CD4-positive, alpha-beta T cell treated with Interferon alpha-2 for 1 hour (primary cell): Measurements from ENCODE around the gene C2orf42.
"Not testable (repeated sequence)": the region's sequence is repeated elsewhere in the genome, so short reads cannot be mapped to it uniquely, and the experiment has no call there.

Experiments
- DNase-seq, 2 donors: peaks; one replicate each; pipeline ENCODE4 v3.0.0-alpha.2; 2020 to 2022

Gene C2orf42

GRCh38 chr2:70131344-70132143 is 59.3 kb downstream of the C2orf42 start:
- DNase-seq: peak in 1 of 2 donors; percentile 56

GRCh38 chr2:70128005-70128404 is 62.8 kb downstream of the C2orf42 start:
- no peak for DNase-seq

GRCh38 chr2:70126413-70126812 is 64.4 kb downstream of the C2orf42 start:
- no peak for DNase-seq

- no peak for DNase-seq
Measured at GRCh38 chr2:70125498-70125898, 65.3 kb downstream of the C2orf42 start.

GRCh38 chr2:70124983-70125480 is 65.8 kb downstream of the C2orf42 start:
- DNase-seq: peak; percentile 74 to 81

- no peak for DNase-seq
Measured at GRCh38 chr2:70123829-70124116, 67.0 kb downstream of the C2orf42 start.

GRCh38 chr2:70123051-70123828 is 67.6 kb downstream of the C2orf42 start:
- DNase-seq: no peak

- DNase-seq: no peak
Measured at GRCh38 chr2:70122470-70122869, 68.3 kb downstream of the C2orf42 start.

- DNase-seq: no peak
Measured at GRCh38 chr2:70121627-70122372, 69.0 kb downstream of the C2orf42 start.

- no peak for DNase-seq
Measured at GRCh38 chr2:70118798-70119454, 71.9 kb downstream of the C2orf42 start.

GRCh38 chr2:70116936-70117552 is 73.8 kb downstream of the C2orf42 start:
- DNase-seq: no peak

- no peak for DNase-seq
Measured at GRCh38 chr2:70115646-70116442, 75.0 kb downstream of the C2orf42 start.

GRCh38 chr2:70113359-70114070 is 77.3 kb downstream of the C2orf42 start:
- DNase-seq: no peak

- DNase-seq: no peak
Measured at GRCh38 chr2:70111752-70112591, 78.8 kb downstream of the C2orf42 start.

- DNase-seq: not testable (repeated sequence)
Measured at GRCh38 chr2:70110397-70110796, 80.4 kb downstream of the C2orf42 start.

- not testable (repeated sequence) for DNase-seq
Measured at GRCh38 chr2:70106138-70106537, 84.7 kb downstream of the C2orf42 start.

GRCh38 chr2:70104231-70105111 is 86.3 kb downstream of the C2orf42 start:
- DNase-seq: peak; percentile 63 to 70

GRCh38 chr2:70103531-70104061 is 87.2 kb downstream of the C2orf42 start:
- peak; percentile 44 to 76 for DNase-seq
